Activated CD4-positive, alpha-beta T cell treated with anti-CD3 and anti-CD28 coated beads, Interleukin-2, amount 10 ng/mL, durations not matched to agents 7 days and 5 days (primary cell): ENCODE results near the gene KLHL5. TPM values are rescaled to one million over a fixed set of nuclear protein-coding genes. Genes with fewer than 3 reads are reported as not detected.

ENCODE experiments used
- CTCF ChIA-PET: fragments of 350-600 bp; sonication (Branson Sonifier 250); formaldehyde crosslinking; loops from one replicate; lab custom pipeline; 2021; ENCODE audit warnings: antibody characterized with exemption; lab: Charles Lee
- POLR2A ChIA-PET: fragments of 350-600 bp; sonication (Branson Sonifier 250); formaldehyde crosslinking; loops from one replicate; lab custom pipeline; 2021; ENCODE audit warnings: antibody characterized with exemption; lab: Charles Lee
- DNase-seq: peaks from one replicate; pipeline ENCODE4 v3.0.0-alpha.2; 2020
- H3K27ac Mint-ChIP-seq: one replicate; pipeline ENCODE4 v1.8.0; 2021; ENCODE audit warnings: mild to moderate bottlenecking, moderate library complexity, mixed read lengths
- H3K27me3 Mint-ChIP-seq: one replicate; pipeline ENCODE4 v1.8.0; 2021; ENCODE audit warnings: mixed read lengths
- H3K36me3 Mint-ChIP-seq: one replicate; pipeline ENCODE4 v1.8.0; 2021; ENCODE audit warnings: low read depth, mixed read lengths
- H3K4me1 Mint-ChIP-seq: one replicate; pipeline ENCODE4 v1.8.0; 2021; ENCODE audit warnings: mixed read lengths
- H3K4me3 Mint-ChIP-seq: one replicate; pipeline ENCODE4 v1.8.0; 2021; ENCODE audit warnings: mild to moderate bottlenecking, moderate library complexity, mixed read lengths
- H3K9me3 Mint-ChIP-seq: one replicate; pipeline ENCODE4 v1.8.0; 2021; ENCODE audit warnings: mixed read lengths
- total RNA-seq, 2 experiments: library from RNA; stranded (reverse); gene quantifications; one replicate each; pipeline ENCODE4 v1.2.3, GENCODE V29; 2021

KLHL5 gene
- total RNA-seq, 2 experiments from 2014 or later, result 23.6 to 25.0 TPM

- Mint-ChIP-seq H3K4me1 (peaks cover 65% of the 10 kb centered on the region), H3K4me3 (peak overlapping the region; percentile 94), H3K9me3 (no peaks in the 10 kb centered on the region), H3K27ac (peak overlapping the region; percentile 97), H3K36me3 (peaks cover 18% of the 10 kb centered on the region), H3K27me3 (no peaks in the 10 kb centered on the region)
- ChIA-PET CTCF (interaction anchor here (1.5 kb wide), 1 partner anchor 165 kb away, joined by 3 read pairs; no protein-coding TSS in a partner anchor), POLR2A (no interaction called here)
- DNase-seq, result no peak
Measured at GRCh38 chr4:39046249-39046648, 15.8 kb upstream of the KLHL5 start.

DNA sequence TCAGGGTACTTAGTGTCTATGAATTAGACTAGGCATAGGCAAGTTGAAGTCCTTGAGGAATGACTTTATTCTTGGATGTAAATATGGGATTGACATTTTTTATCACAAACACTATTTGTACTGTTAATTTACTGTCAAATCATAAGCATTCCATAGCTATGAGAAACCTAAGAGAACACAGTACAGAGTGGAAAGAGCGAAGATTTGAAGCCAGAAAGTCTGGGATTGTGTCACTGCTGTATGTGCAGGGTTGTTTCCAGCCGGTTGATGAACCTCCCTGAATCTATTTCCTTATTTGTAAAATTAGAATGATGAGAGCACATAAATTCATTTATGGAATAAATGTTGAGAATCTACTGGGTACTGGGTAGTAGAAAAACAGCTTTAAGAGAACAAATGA is 14.4 kb upstream of the KLHL5 start:
- DNase-seq, result no peak
- POLR2A ChIA-PET, result no interaction called here
- Mint-ChIP-seq H3K36me3 (peaks cover 18% of the 10 kb centered on the region), H3K4me1 (peaks cover 66% of the 10 kb centered on the region), H3K27ac (peak overlapping the region; percentile 84), H3K27me3 (no peaks in the 10 kb centered on the region), H3K9me3 (no peaks in the 10 kb centered on the region), H3K4me3 (peak overlapping the region; percentile 59)
- CTCF ChIA-PET, result interaction anchor here (1.7 kb wide), 1 partner anchor 10 kb away, joined by 7 read pairs; no protein-coding TSS in a partner anchor

- CTCF ChIA-PET, result interaction anchor here (0.6 to 1.7 kb wide), 2 partner anchors 10 to 154 kb away, joined by 7 read pairs; no protein-coding TSS in a partner anchor
- peak overlapping the region; percentile 59 for H3K4me3 Mint-ChIP-seq
- POLR2A ChIA-PET, result interaction anchor here (0.6 kb wide), 2 partner anchors 61 to 185 kb away, joined by 3 to 4 read pairs; no protein-coding TSS in a partner anchor
Measured at GRCh38 chr4:39048311-39048710, 13.7 kb upstream of the KLHL5 start.

DNA sequence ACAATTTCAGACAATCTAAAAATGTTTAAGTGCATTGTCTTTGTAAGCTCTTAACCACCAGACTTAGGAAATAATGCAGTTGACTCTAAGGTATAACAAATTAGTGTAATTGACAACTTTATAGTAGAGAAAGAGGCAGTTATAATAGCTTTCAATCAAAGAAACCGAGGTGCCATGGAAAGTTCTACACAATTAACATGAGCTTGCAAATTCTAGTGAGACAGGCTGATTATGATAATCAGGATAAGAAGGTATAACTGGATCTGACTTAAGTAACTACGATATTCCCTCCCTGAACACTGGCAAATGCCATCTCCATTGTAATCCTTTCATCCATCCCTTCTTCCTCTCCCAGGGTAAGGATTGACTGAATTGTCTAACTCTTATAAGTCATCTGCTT is 11.4 kb upstream of the KLHL5 start:
- Mint-ChIP-seq H3K4me1 (peaks cover 58% of the 10 kb centered on the region), H3K9me3 (no peaks in the 10 kb centered on the region), H3K27ac (no peak overlapping the region), H3K4me3 (no peak overlapping the region), H3K36me3 (peaks cover 20% of the 10 kb centered on the region), H3K27me3 (no peaks in the 10 kb centered on the region)
- POLR2A ChIA-PET, result interaction anchor here (0.6 kb wide), 1 partner anchor 102 kb away, joined by 3 read pairs; no protein-coding TSS in a partner anchor
- CTCF ChIA-PET, result interaction anchor here (0.7 to 1.9 kb wide), 5 partner anchors 10 to 81 kb away, joined by 3 to 6 read pairs (median 4); no protein-coding TSS in a partner anchor
- DNase-seq, result no peak

More at GRCh38 chr4:39048311-39048710, 13.7 kb upstream of the KLHL5 start:
- H3K27me3 Mint-ChIP-seq, result no peaks in the 10 kb centered on the region
- peaks cover 65% of the 10 kb centered on the region for H3K4me1 Mint-ChIP-seq
- H3K27ac Mint-ChIP-seq, result peak overlapping the region; percentile 84
- no peaks in the 10 kb centered on the region for H3K9me3 Mint-ChIP-seq
- DNase-seq, result peak; percentile 18
- H3K36me3 Mint-ChIP-seq, result peaks cover 20% of the 10 kb centered on the region

DNA sequence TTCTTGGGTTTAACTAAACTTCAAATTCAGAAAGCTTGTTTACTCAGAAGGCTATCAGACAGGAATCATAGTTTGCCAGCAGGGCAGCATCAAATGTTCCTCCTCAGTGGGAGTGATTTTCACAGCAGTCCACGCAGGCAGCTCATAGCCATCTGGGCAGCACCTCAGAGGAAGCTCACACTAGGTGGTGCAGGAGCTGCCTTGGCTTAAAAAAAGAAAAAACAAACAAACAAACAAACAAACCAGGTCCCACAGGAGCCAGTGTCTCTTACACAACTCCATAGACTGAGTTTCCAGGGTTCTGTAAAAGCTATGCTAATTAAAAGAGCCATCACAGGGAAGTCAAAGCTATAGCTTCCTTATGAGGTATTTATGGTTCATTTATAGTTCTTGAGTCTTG is 10.5 kb upstream of the KLHL5 start:
- Mint-ChIP-seq H3K36me3 (peaks cover 16% of the 10 kb centered on the region), H3K4me1 (peaks cover 50% of the 10 kb centered on the region), H3K27ac (no peak overlapping the region), H3K27me3 (no peaks in the 10 kb centered on the region), H3K9me3 (no peaks in the 10 kb centered on the region), H3K4me3 (no peak overlapping the region)
- POLR2A ChIA-PET, result interaction anchor here (0.6 kb wide), 1 partner anchor 9 kb away, joined by 5 read pairs; no protein-coding TSS in a partner anchor
- DNase-seq, result no peak
- CTCF ChIA-PET, result interaction anchor here (0.7 to 1.9 kb wide), 5 partner anchors 19 to 83 kb away, joined by 3 to 6 read pairs (median 5); no protein-coding TSS in a partner anchor

GRCh38 chr4:39053983-39054382 is 8.0 kb upstream of the KLHL5 start:
- DNase-seq, result no peak
- Mint-ChIP-seq H3K36me3 (peaks cover 8% of the 10 kb centered on the region), H3K4me3 (no peak overlapping the region), H3K4me1 (peaks cover 30% of the 10 kb centered on the region), H3K9me3 (no peaks in the 10 kb centered on the region), H3K27me3 (no peaks in the 10 kb centered on the region), H3K27ac (no peak overlapping the region)
- CTCF ChIA-PET, result interaction anchor here (1.1 to 1.7 kb wide), 3 partner anchors 19 to 27 kb away, joined by 3 to 4 read pairs (median 3); no protein-coding TSS in a partner anchor
- POLR2A ChIA-PET, result interaction anchor here (0.9 kb wide), 1 partner anchor 24 kb away, joined by 4 read pairs; no protein-coding TSS in a partner anchor

GRCh38 chr4:39054497-39054896 is 7.5 kb upstream of the KLHL5 start:
- POLR2A ChIA-PET, result interaction anchor here (0.9 kb wide), 1 partner anchor 24 kb away, joined by 4 read pairs; no protein-coding TSS in a partner anchor
- no peak overlapping the region for H3K27ac Mint-ChIP-seq
- CTCF ChIA-PET, result interaction anchor here (0.8 to 1.7 kb wide), 3 partner anchors 12 to 26 kb away, joined by 3 to 4 read pairs (median 3); no protein-coding TSS in a partner anchor

GRCh38 chr4:39056023-39056422 is 6.0 kb upstream of the KLHL5 start:
- DNase-seq, result no peak
- Mint-ChIP-seq H3K9me3 (no peaks in the 10 kb centered on the region), H3K4me3 (no peak overlapping the region), H3K27me3 (no peaks in the 10 kb centered on the region), H3K4me1 (peaks cover 17% of the 10 kb centered on the region), H3K36me3 (peaks cover 7% of the 10 kb centered on the region), H3K27ac (no peak overlapping the region)
- ChIA-PET CTCF (no interaction called here), POLR2A (no interaction called here)

More at GRCh38 chr4:39054497-39054896, 7.5 kb upstream of the KLHL5 start:
- no peak overlapping the region for H3K4me3 Mint-ChIP-seq
- no peaks in the 10 kb centered on the region for H3K9me3 Mint-ChIP-seq
- H3K27me3 Mint-ChIP-seq, result no peaks in the 10 kb centered on the region
- H3K36me3 Mint-ChIP-seq, result peaks cover 8% of the 10 kb centered on the region
- DNase-seq, result no peak
- peaks cover 25% of the 10 kb centered on the region for H3K4me1 Mint-ChIP-seq

- Mint-ChIP-seq H3K27me3 (no peaks in the 10 kb centered on the region), H3K4me3 (no peak overlapping the region), H3K9me3 (no peaks in the 10 kb centered on the region), H3K4me1 (peaks cover 9% of the 10 kb centered on the region), H3K36me3 (peaks cover 6% of the 10 kb centered on the region), H3K27ac (no peak overlapping the region)
- CTCF ChIA-PET, result no interaction called here
- POLR2A ChIA-PET, result no interaction called here
- no peak for DNase-seq
Measured at GRCh38 chr4:39061457-39061856, 575 bp upstream of the KLHL5 start.

DNA sequence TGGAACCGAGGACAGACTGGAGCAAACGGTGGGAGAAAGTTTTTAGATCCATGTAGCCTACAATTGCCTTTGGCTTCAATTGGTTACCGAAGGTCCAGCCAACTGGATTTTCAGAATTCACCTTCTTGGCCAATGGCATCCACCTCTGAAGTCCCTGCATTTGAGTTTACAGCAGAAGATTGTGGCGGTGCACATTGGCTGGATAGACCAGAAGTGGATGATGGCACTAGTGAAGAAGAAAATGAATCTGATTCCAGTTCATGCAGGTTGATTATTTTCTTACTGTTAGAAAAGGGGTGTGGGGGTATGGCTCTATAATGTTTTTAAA is 702 bp downstream of the KLHL5 start:
- DNase-seq, result no peak
- no peaks in the 10 kb centered on the region for H3K27me3 Mint-ChIP-seq
- no peak overlapping the region for H3K4me3 Mint-ChIP-seq
- H3K27ac Mint-ChIP-seq, result no peak overlapping the region
- POLR2A ChIA-PET, result no interaction called here
- H3K36me3 Mint-ChIP-seq, result peaks cover 5% of the 10 kb centered on the region
- H3K4me1 Mint-ChIP-seq, result peaks cover 4% of the 10 kb centered on the region
- CTCF ChIA-PET, result no interaction called here
- no peaks in the 10 kb centered on the region for H3K9me3 Mint-ChIP-seq

- no peak for DNase-seq
- H3K4me1 Mint-ChIP-seq, result peaks cover 4% of the 10 kb centered on the region
- H3K36me3 Mint-ChIP-seq, result peaks cover 8% of the 10 kb centered on the region
- ChIA-PET CTCF (interaction anchor here (0.6 kb wide), 1 partner anchor 53 kb away, joined by 3 read pairs; no protein-coding TSS in a partner anchor), POLR2A (no interaction called here)
- H3K4me3 Mint-ChIP-seq, result no peak overlapping the region
- no peaks in the 10 kb centered on the region for H3K9me3 Mint-ChIP-seq
- H3K27me3 Mint-ChIP-seq, result no peaks in the 10 kb centered on the region
- H3K27ac Mint-ChIP-seq, result no peak overlapping the region
Measured at GRCh38 chr4:39063430-39063829, 1.4 kb downstream of the KLHL5 start.

DNA sequence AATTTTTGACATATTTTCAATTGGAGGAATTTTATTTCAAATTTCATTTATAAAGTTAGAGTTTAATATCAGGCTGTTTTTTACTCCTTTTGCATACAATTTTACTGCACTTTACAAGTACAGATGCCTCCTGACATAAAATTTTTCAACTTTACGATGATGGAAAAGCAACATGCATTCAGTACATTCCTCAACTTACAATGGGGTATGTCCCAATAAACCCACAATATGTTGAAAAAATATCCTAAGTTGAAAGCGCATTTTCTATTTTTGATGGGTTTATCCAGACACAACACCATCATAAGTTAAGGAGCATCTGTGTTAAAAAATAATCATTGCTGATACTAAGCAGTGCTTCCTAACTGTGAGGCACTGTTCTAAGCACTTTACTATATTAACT is 4.3 kb downstream of the KLHL5 start:
- ChIA-PET CTCF (no interaction called here), POLR2A (no interaction called here)
- no peak overlapping the region for H3K27ac Mint-ChIP-seq
- peaks cover 11% of the 10 kb centered on the region for H3K36me3 Mint-ChIP-seq
- H3K4me1 Mint-ChIP-seq, result peaks cover 4% of the 10 kb centered on the region
- no peaks in the 10 kb centered on the region for H3K27me3 Mint-ChIP-seq
- peaks cover 2% of the 10 kb centered on the region for H3K9me3 Mint-ChIP-seq
- no peak for DNase-seq
- no peak overlapping the region for H3K4me3 Mint-ChIP-seq

DNA sequence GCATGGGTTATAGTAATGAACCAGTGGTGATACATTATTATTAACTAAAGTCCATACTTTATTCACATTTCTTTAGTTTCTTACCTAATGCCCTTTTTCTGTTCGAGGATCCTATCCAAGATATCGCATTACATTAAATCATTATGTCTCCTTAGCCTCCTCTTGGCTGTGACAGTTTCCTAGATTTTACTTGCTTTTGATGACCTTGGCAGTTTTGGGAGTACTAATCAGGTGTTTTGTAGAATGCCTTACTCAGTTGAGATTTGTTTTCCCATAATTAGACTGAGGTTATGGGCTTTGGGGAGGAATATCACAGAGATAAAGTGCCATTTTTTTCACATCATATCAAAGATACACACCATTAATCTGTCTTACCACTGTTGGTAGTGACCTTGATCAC is 5.0 kb downstream of the KLHL5 start:
- peaks cover 4% of the 10 kb centered on the region for H3K4me1 Mint-ChIP-seq
- no peak overlapping the region for H3K27ac Mint-ChIP-seq
- peaks cover 11% of the 10 kb centered on the region for H3K36me3 Mint-ChIP-seq
- no peak for DNase-seq
- H3K27me3 Mint-ChIP-seq, result no peaks in the 10 kb centered on the region
- H3K4me3 Mint-ChIP-seq, result no peak overlapping the region
- H3K9me3 Mint-ChIP-seq, result peaks cover 2% of the 10 kb centered on the region
- ChIA-PET CTCF (interaction anchor here (0.6 kb wide), 2 partner anchors 71 to 99 kb away, joined by 3 read pairs; no protein-coding TSS in a partner anchor), POLR2A (no interaction called here)
